Measurements from ENCODE around the gene PSMG3. TPM values are rescaled to one million over a fixed set of nuclear protein-coding genes. Genes with fewer than 3 reads are reported as not detected.
A peak's percentile ranks its signal among the peaks of the same experiment; 100 is the strongest.

PSMG3 gene
- total and polyA plus RNA-seq, 2 experiments from 2014 or later: 28.3 to 84.8 TPM

- ATAC-seq: no peak
- no peak for TF ChIP-seq ZNF462 (CRISPR knock-in tag; IDR thresholded peaks at IDR 0.05)
- TF ChIP-seq REST (IDR thresholded peaks at IDR 0.05; ENCODE audit: unreplicated experiment): no peak
- no peak for TF ChIP-seq STAT1 (IDR thresholded peaks at IDR 0.05; ENCODE audit: unreplicated experiment)
- no peak for TF ChIP-seq ETS1 (IDR thresholded peaks at IDR 0.05)
These were observed 816 bp downstream of the PSMG3 start for GRCh38 chr7:1569016-1569415.

More at GRCh38 chr7:1569016-1569415, 816 bp downstream of the PSMG3 start:
- Histone ChIP-seq H3K36me3 (ENCODE audit: insufficient read depth) (no peaks in the 10 kb centered on the region), H2AFZ (no peak overlapping the region), H3F3A (replicated peaks; ENCODE audit: low read depth) (no peaks in the 10 kb centered on the region), H3K9me2 (ENCODE audit: insufficient read depth) (no peaks in the 10 kb centered on the region), H3K4me1 (ENCODE audit: insufficient read depth) (no peaks in the 10 kb centered on the region), H4K20me1 (replicated peaks; ENCODE audit: insufficient read depth) (no peaks in the 10 kb centered on the region), H3K79me2 (replicated peaks; ENCODE audit: insufficient read depth) (0 out of 2 replicates have a peak, but pooled peaks cover 3% of the 10 kb centered on the region), H3K27me3 (ENCODE audit: insufficient read depth) (no peaks in the 10 kb centered on the region), H3K4me3 (peak overlapping the region; percentile 64; the same call in 1 of the 2 replicates), H3K27ac (ENCODE audit: low read depth) (no peak overlapping the region), H3K4me2 (no peak overlapping the region)
- DNase-seq (ENCODE audit: low spot score): no peak
- H3K27me3 Mint-ChIP-seq (ENCODE audit: insufficient read depth, low read depth, poor library complexity): peaks cover 5% of the 10 kb centered on the region
- H3K4me3 Mint-ChIP-seq: peak overlapping the region; percentile 72
- H3K36me3 Mint-ChIP-seq (ENCODE audit: low read depth): peaks cover 44% of the 10 kb centered on the region
- peak overlapping the region; percentile 71 for H3K27ac Mint-ChIP-seq
- H3K4me1 Mint-ChIP-seq: peaks cover 31% of the 10 kb centered on the region
- H3K9me3 Mint-ChIP-seq: no peaks in the 10 kb centered on the region
